GM18870 (cell line): Measurements from ENCODE around the gene SPATA46.

Experiments used
- ATAC-seq: cut with Tn5 transposase; IDR thresholded peaks from one replicate; pipeline ENCODE4 v1.9.1; 2021; ENCODE audit warnings: moderate library complexity; ENCODE audit not compliant: unreplicated experiment

The SPATA46 gene

DNA sequence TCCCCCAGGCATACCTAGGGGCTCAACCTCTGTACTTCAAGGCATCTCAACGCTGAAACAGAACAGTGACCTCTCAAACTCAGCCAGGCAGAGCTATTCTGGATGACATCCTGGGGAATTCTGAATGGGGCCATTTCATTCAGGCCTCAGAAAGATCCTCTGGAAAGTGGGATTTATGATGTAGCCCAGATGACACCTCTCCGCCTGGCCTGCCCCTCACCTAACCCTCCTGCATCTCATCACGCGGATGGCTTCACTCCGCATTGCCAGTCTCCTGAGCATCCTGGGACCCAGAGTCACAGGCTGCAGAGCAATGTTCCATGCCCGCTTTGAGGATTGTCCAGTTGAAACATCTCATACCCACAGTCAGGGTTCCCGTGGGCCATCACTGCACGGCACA lies 1.2 kb downstream of the SPATA46 start:
- ATAC-seq = no peak

DNA sequence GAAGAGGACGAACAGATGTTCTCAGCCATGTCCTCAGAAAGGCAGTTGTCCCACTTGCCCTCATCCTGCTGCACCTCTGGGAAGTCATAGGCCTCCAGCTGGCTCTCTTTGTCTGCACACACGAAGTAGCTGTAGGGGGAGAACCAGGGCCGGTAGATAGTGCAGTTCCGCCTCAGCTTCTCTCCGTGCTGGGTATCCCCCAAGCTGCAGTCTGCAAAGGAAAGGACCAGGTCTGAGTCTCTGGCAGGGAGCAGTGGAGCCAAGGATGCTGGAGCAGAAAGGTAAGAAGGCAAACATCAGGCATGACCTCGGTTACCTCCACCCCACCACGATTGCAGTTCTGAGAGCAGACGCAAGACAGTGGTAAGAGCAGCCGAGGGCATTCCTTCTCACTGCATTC lies 2.2 kb downstream of the SPATA46 start:
- no peak for ATAC-seq

DNA sequence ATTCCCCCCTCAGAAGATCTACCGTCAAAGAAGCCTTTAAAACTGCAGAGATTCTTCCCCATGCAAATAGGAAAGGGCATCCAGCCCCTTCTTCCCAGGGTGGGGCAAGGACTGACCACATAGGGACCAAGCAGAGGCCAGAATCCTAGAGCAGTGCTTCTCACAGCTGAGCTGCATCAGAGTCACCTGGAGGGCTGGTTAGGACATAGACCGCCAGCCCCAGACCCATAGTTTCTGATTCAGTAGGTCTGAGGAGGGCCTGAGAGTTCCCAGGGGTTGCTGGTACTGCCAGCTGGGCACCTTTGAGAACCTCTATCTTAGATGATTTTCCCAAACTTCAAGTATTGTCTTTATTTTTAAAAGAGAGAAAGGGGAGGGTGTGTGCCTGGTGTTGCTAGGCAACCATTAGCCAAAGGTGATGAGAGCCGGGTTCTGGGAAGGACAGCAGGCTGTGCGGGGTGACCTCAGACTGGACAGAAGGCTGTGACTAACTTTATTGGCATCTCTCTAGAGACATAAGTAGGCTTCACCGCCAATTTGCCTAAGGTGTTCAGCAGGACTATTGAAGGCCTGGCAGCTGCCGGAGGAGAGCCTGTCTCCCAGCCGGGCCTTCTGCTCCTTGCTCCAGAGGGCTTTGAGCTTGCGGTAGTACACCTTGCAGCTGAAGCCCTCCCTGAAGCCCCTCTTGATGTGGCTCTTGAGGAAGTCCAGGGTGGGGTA lies 3.0 kb downstream of the SPATA46 start:
- ATAC-seq = no peak

DNA sequence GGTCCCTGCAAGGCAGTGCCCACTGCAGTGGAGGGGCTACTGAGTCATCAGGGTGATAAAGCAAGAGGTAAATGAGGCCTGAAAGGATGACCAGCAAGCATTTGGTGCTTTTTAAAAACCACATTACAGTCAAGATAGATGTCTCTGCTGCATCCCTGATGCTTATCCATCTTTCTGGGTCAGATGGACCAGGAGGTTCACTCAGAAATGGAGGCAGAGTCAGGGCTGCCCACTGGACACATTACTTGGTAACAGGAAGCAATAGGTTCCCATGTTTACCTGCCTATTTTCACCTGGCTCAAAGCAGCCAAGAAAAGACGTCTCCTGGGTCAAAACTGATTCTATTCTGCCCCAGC lies 3.6 kb downstream of the SPATA46 start:
- no peak for ATAC-seq

DNA sequence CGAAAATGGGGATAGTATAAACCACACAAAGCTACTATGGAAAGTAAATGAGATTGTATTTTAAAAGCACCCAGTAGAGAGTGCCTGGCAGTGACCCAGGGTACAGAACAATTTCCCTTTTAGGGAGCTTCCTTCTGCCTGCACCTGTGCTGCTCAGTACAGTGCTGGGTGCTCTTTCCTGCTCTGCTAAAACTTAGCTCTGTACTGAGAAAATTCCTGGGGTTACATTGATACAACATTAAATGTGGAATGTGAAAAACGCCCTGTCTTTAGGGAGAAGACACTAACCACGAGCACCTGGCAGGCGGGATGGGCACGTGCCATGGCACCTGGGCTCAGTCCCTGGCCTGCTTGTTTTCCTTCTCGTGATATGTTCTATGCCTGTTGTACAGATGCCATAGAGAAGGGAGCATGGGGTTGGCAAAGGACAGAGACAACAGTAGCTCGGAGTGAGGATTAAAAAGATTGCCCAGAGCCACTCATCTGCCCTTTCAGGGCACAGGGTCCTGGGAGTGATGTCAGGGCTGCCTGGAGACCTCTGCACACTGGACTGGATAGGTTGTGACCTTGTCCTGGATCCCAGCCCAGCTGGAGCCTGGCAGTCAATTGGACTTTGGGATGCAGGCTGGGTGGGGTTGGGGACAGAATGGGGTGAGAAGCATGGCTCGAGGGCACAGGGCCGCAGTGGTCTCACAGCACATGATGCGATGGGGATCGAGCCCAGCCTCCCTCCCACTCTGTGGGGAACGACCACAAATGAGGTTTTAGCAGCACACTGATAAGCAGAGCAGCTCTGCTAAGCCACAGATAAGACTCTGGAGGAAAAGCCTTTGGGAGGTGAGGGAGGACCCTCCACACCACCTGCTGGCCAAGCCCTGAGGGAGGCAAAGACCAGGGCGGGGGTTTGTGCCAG lies 4.2 kb downstream of the SPATA46 start:
- ATAC-seq = no peak

DNA sequence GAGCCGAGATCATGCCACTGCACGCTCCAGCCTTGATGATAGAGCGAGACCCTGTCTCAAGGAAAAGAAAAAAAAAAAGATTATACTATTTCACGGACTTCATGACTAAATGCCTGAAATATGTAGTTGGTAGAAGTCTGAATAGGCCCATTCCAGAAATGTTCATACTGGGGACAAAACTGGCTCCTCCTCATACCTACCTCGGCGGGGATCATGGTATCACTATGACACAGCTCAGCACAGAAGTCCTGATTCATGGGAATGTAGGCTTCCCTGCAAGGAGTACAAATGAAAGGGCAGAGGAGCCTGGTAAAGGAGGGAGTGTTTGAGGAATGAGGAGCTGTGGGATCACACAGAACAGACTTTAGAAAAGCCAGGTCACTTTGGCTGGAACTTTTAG lies 5.0 kb downstream of the SPATA46 start:
- no peak for ATAC-seq

DNA sequence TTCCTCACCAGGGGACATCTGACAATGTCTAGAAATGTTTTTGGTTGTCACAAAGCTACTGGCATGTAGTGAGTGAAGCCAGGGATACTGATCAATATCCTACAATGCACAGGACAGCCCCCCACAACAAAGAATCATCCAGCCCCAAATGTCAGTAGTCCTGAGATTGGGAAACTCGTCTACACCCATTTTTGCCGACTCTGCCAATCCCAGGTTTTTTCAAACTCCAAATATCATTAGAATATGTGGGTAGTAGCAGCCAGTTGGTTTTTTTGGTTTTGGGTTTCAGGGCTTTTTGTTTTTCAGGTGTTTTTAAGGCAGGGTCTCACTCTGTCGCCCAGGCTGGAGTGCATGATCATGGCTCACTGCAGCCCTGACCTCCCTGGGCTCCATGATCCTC lies 5.9 kb downstream of the SPATA46 start:
- no peak for ATAC-seq

DNA sequence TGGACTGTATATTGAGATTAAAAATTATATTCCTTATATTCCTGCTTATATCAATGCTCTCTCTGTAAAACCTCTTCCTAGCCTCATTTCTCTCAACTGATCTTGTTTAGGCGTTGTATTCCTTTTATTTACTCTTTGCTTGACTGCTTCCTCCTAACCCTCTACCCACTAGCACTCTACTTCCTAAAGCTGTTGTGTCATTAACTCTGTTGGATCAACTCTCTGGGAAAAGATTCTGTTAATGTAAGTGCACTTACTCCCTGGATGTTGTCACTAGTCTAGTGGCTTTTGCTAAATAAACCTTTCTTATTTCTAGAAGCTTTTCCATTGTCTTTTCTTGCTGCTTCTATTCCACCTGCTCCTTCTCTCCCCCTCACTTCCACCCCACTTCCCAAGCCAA lies 6.5 kb downstream of the SPATA46 start:
- no peak for ATAC-seq

DNA sequence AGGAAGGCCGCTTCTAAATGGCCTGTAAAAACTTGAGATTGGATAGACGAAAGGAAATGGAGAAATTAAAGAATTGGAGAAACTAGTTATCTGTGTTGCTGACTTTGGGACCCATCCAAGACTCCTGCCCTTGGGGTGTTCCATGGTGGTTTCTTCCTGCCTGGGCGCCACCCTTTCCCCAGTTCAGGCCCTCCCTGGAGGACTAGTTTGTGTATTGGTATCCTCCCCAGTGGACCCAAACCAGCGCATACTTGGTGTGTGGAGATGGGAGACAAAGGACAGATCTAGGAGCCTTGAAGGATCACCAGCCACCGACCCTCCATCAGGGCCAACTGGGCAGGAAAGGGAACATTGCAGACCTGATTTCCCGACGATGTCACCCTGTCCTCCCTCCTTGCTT lies 7.1 kb downstream of the SPATA46 start:
- no peak for ATAC-seq

- no peak for ATAC-seq
Observed at GRCh38 chr1:162368451-162368850, 8.2 kb downstream of the SPATA46 start.

GRCh38 chr1:162367772-162368171 lies 8.9 kb downstream of the SPATA46 start:
- ATAC-seq = no peak

- ATAC-seq = no peak
Observed at GRCh38 chr1:162367073-162367472, 9.6 kb downstream of the SPATA46 start.

- no peak for ATAC-seq
Observed at GRCh38 chr1:162366671-162367070, 10.0 kb downstream of the SPATA46 start.

- ATAC-seq = no peak
Observed at GRCh38 chr1:162366149-162366548, 10.5 kb downstream of the SPATA46 start.

GRCh38 chr1:162365284-162366020 lies 11.2 kb downstream of the SPATA46 start:
- no peak for ATAC-seq

DNA sequence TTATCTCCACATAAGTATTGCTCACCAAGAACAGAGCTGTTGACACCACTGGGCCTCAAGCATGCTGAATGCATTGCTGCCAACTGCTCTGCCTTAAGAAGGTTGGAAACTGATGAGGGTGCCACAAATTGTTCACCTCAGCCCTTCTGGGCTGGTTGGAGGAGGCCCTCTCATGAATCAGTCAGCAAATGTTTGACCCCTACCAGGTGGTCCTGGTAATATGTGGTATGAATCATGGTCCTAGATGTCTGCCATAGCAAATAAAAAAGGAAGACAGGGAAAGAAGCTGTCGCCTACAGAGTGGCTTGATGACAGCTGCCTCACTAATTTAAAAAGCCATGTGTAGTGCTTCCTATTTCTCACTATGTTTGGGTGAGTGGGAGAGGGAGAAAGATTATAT lies 12.2 kb downstream of the SPATA46 start:
- ATAC-seq = no peak

- no peak for ATAC-seq
Observed at GRCh38 chr1:162363823-162364222, 12.8 kb downstream of the SPATA46 start.

DNA sequence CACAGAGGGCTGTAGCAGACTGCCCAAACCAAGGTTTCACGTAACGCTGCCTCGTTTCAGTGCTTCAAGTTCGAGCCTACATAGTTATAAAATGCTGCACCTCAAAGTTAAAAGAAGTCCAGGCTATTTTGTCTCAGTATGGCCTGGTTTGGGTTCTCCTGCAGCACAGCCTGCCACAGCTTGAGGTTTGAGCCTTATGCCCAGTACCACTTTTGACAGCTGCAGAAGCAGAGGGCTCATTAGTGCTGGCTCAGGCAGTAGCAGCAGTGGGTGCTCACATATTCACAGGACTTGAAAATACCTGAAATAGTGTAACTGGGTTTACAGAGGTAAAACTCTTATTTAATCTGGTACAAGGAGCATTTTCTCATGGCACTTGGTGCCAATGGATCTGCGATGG lies 15.3 kb downstream of the SPATA46 start:
- peak; percentile 32 for ATAC-seq

GRCh38 chr1:162360874-162361260 lies 15.8 kb downstream of the SPATA46 start:
- no peak for ATAC-seq

DNA sequence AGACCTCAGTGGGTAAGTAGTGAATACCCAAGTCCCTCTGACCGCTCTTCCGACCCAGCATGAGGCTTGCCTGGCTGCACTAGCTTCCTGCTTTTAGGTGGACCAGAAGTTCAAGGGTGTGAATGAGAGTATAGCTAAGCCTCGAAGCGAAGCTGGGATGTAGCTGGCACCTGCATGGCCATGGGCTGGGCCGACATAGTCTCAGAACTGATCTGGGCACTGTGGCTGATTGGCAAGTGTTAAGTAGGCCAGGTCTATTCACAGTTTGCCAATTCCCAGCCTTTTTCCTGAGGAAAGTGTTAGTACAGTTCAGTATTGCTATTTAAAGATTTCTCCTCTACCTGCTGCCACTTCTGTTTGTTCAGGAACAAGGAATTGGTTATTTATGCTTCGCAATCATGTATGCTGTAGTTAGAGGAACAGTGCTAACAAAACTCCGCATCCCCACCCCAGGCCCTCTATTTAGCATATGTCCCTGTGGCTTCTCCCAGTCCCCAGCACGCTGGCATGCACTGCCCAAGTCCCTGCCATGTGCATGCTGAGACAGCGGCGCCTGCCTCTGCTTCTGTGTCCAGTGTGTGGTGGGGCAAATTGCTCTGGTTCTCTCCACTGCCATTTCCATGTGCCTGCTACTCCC lies 16.3 kb downstream of the SPATA46 start:
- no peak for ATAC-seq

DNA sequence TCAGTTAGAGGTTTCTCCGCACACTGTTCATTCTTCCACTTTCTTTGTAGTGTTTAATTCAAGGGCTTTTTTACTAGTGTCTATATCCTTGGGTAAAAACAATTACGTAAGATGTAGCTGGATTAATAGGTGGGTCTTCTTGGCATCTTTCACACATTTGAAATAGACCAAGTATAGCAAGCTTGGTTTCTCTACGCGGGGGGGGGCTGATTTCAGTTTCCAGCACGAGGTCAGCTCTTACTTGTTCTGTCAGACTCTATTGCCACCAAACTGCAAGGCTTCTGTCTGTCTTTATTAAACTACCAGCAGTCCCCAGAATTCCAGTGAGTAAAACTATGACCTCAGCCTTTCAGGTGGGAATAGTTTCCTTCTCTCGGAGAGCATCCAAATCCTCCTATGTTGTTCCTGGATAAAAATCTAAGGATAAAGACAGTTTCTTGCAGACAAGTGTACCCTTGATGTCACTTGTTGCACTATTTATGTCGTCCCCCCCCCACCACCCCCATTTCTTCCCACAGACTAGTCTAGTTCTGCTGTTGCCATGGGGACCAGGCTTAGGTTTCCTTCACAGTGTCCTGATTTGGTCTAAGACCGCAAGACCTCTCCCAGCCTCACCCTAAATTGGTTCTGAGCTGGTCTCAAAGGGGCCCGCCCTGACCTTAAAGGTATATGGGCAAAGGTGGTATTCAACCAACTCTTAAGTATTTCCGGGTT lies 17.0 kb downstream of the SPATA46 start:
- ATAC-seq = no peak
